GM12874 (cell line): ENCODE measurements around the gene FAU.

Experiments
- CTCF ChIP-seq: IDR thresholded peaks from 2 replicates; pipeline ENCODE4 v1.5.1; 2011; ENCODE audit warnings: low read depth, mild to moderate bottlenecking, control low read depth, low read length, moderate library complexity; ENCODE audit not compliant: insufficient read depth

The FAU gene

GRCh38 chr11:65107078-65107477 lies 14.9 kb downstream of the FAU start:
- no peak for TF ChIP-seq CTCF

GRCh38 chr11:65104628-65105027 lies 17.3 kb downstream of the FAU start:
- TF ChIP-seq CTCF = no peak

- no peak for TF ChIP-seq CTCF
Measured at GRCh38 chr11:65103476-65103875, 18.5 kb downstream of the FAU start.

- TF ChIP-seq CTCF = no peak
Measured at GRCh38 chr11:65102142-65103095, 19.5 kb downstream of the FAU start.

- TF ChIP-seq CTCF = no peak
Measured at GRCh38 chr11:65100674-65101350, 21.1 kb downstream of the FAU start.

- TF ChIP-seq CTCF = no peak
Measured at GRCh38 chr11:65096926-65097325, 25.0 kb downstream of the FAU start.

- TF ChIP-seq CTCF = no peak
Measured at GRCh38 chr11:65095974-65096806, 25.7 kb downstream of the FAU start, which contains the start of gene VPS51. TSS of gene VPS51 (plus strand) at chr11:65096214. CDS start at chr11:65096251, 37 bp downstream.
